ENCODE results near the gene FUNDC2.

Gene FUNDC2

DNA sequence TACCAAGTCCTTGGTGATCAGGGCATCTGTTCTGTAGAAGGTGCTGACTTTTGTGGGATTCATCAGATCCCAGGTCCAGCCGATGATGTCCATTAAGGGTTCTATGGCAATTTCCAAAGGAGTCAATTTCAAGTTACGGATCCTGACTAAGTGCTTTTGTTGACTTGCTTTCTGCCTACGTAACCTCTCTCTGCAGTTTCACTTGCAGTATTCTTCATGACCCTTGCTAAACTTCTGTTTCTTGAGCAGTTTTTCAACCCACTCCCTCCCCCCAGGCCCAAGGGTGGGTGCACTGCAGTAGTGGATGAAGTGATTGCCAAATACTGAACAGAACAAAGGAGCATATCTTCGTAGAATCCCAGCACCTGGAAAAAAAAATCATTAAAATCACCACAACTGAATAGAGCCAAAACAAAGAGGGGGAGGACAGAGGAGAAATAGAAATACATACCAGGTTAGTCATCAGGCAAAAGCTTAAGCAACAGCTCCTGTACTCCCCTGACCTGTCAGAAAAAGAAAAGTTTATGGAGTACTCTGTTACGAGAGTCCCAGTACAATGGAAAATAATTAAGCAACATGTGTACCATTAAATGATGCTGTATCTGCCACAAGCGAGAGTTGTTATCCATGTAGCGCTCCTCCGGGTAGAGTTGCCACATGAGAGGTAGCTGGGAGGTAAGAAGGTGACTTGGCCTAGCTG, 38.5 kb downstream of the FUNDC2 start:
- H3K27ac ChIP-seq: no peak overlapping the region
- no peak overlapping the region for H3K4me3 ChIP-seq

DNA sequence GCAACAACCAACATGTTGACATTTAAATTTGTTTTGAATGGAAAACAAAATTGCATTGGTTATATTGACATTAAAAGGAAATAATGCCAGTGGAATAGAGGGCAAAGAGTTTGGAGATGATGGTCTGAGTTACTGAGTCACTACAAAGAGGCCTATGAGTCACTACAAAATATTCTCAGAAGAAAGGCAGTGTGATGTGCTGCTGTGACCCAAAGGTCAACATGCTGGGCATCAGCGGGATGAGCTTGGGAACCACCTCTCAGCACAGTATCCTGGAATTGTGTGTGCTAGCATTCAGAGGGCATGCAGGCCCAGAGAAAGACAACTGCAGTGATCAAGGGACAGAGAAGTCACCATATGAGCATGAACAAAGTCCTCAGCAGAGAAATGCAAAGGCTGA, 41.5 kb downstream of the FUNDC2 start:
- no peak overlapping the region for H3K4me3 ChIP-seq

DNA sequence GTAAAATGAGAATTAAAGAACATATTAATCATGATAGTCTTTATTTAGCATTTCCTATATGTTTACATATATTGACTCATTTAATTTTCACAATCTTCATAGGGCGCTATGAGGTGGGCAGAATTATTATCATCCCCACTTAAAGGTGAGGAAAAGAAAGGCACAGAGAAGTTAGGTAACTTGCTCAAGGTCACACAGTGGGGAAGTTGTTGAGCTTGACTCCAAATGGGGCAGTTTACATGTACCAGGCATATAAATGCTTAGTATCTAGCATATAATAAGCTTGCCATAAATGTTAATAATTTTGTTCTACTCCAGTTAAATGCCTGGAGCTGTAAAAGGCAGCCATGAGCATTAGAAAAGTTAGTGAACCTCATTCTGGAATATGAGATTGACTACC, 42.8 kb downstream of the FUNDC2 start:
- H3K27ac ChIP-seq: peak overlapping the region in 1 of 21 experiments; percentile 45
- no peak overlapping the region for H3K4me3 ChIP-seq

More for the DNA sequence above, 41.5 kb downstream of the FUNDC2 start:
- peak overlapping the region in 1 of 21 experiments; percentile 19 for H3K27ac ChIP-seq

GRCh38 chrX:155070038-155070437, 43.4 kb downstream of the FUNDC2 start:
- peak overlapping the region; percentile 47 to 67 (median 53) for H3K4me3 ChIP-seq

DNA sequence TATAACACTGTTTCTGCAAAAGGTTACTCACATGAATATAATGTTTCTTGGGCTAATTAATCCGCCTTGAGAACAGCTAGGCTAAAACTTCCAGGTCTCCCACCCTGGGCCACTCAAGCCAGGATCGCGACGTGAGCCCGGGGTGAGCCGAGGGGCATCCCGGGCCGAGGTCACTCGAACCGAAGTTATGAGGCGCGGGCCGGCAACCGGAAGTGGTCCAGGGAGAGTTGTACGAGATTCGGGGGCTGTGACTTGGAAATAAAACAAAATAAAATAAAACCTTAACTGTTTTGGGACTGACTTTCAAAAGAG, 44.0 kb downstream of the FUNDC2 start:
- peak overlapping the region; percentile 48 to 91 (median 82) for H3K27ac ChIP-seq
- peak overlapping the region; percentile 47 to 67 (median 53) for H3K4me3 ChIP-seq

More at GRCh38 chrX:155070038-155070437, 43.4 kb downstream of the FUNDC2 start:
- H3K27ac ChIP-seq: peak overlapping the region in 11 of 21 experiments; percentile 62 to 88 (median 84)

GRCh38 chrX:155070975-155071693, 44.5 kb downstream of the FUNDC2 start, which contains the start of the genes BRCC3, CMC4 and MTCP1:
BRCC3 (plus strand) TSS chrX:155071508; CDS start chrX:155071528, 20 bp downstream.
CMC4 (minus strand) TSS chrX:155071136; CDS start chrX:155064023, 7,113 bp downstream.
MTCP1 (minus strand) TSS chrX:155071136; CDS start chrX:155066010, 5,126 bp downstream.
- peak within 1 kb of the TSS; percentile 49 to 67 (median 54) for H3K4me3 ChIP-seq
- H3K27ac ChIP-seq: peak within 1 kb of the TSS; percentile 48 to 91 (median 82)

DNA sequence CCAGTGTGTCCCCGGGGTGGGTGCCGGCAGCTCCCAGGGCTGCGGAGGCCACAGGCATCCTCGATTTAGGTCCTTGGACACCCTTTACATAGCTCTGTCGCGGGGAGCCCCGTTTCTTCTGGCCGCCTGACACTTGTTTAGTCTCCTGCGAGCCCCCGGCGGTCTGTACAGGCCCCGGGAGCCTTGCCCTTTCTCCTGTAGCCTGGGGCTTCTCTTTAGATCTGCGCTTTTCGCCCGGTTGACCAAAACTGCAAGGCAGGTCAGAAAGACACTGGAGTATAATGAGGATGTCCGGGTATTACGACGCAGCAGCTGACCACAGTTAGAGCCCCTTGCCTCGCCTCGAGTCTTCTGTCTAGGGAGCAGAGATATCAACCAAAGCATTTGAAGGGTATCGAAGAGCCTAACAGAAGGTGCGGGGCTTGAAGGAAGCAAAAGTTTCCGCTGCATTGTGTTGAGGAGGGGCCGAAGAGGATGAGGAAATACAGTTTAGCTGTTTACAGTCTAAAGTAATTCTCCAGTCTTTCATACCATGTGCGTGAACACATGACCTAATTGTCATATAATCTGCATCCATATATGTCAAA, 45.1 kb downstream of the FUNDC2 start:
- peak overlapping the region; percentile 44 to 67 (median 53) for H3K4me3 ChIP-seq

DNA sequence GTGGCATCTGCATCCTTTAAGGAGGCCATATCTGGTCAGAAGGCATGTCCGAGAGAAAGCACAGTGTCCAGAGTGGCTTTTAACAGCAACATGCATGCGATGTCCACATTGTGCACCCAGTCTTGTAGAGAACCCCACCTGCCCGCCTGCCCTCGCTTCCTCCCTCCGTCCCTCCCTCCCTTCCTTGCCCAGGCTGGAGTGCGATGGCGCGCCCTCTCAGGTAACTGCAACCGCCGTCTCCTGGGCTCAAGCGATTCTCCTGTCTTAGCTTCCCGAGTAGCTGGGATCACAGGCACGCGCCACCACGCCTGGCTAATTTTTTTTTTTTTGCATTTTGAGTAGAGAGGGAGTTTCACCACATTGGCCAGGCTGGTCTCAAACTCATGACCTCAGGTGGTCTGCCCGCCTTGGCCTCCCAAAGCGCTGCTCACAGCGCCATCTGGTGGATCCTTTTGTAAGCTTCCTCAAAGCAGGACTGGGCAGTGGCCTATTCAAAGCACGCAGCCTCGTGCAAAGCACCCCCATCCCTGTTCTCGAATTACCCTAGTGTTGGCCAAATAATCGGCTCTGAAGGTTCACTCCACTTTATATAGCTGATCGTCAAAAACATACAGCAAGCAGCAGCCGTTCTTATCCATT, 59.7 kb downstream of the FUNDC2 start:
- Histone ChIP-seq H3K27ac (no peak overlapping the region), H3K4me3 (no peak overlapping the region)

More for the DNA sequence above, 45.1 kb downstream of the FUNDC2 start:
- peak overlapping the region; percentile 27 to 91 (median 75) for H3K27ac ChIP-seq

DNA sequence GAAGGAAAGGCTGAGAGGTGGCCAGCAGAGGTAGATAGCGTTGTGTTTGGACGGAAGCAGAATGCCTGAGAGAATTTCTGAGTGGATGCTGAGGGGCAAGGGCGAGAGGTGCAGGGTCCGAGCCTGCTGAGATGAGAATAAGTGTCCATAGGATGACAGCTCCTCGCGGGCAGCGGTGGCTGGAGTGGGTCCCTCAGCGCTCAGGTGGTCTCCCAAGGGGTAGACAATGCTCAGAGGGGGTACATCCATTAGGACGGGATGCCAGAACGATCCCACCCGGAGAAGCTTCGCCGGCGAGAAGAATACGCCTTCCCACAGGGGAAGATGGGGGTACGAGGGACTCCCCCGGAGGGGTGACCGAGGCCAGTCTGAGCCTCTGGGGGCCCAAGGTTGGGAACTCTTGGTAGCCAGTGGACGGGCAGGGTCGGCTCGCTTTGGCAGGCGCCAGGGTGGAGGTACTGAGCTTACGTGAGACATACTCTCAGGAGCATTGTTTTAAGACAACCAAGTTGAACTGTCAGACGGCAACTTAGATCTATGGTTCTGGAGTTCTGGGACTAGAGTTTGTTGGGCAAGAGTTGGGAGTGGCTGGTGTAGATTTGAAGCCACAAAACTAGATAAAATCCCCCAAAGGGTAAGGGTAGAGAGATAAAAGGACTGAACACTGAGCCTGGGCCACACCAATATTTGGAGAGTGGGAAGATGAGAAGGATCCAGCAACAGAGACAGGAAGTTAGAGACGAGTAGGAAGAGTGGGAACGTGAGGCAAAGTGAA, 60.5 kb downstream of the FUNDC2 start:
- Histone ChIP-seq H3K27ac (no peak overlapping the region), H3K4me3 (no peak overlapping the region)

- Histone ChIP-seq H3K27ac (no peak overlapping the region), H3K4me3 (no peak overlapping the region)
Measured at GRCh38 chrX:155094468-155095061, 67.9 kb downstream of the FUNDC2 start.

GRCh38 chrX:155105919-155106318, 79.3 kb downstream of the FUNDC2 start:
- H3K4me3 ChIP-seq: no peak overlapping the region
- no peak overlapping the region for H3K27ac ChIP-seq

DNA sequence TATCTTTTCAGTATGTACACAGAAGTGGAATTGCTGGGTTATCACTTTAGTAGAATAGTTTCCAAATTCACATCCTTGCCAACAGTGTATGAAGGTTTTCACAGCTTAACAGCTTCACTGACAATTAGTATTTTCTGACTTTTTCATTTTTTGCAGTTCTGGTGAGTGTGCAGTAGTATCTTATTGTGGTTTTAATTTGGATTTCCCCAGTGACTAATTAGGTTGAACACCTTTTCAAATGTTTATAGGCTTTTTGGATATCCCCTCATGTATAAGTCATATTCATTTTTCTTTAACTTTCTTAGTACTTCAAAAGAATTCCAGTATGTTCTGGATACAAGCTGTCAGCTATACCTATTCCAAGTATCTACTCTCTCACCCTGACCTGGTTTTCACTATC, 81.8 kb downstream of the FUNDC2 start:
- H3K4me3 ChIP-seq: no peak overlapping the region
- H3K27ac ChIP-seq: no peak overlapping the region
